Stimulated activated naive CD8-positive, alpha-beta T cell treated with anti-CD3 and anti-CD28 coated beads, Interleukin-15, amount 100 ng/mL, for 72 hours (primary cell): ENCODE results near the gene PRR36.

Source experiments
- ATAC-seq: fragments of 150-1000 bp; cut with Tn5 transposase; 2 replicates; pipeline ENCODE4 v1.10.0; 2021; ENCODE audit warnings: mild to moderate bottlenecking, moderate library complexity
- DNase-seq, 2 donors: peaks; one replicate each; pipeline ENCODE4 v3.0.0; 2021 to 2022
- H3K27ac Mint-ChIP-seq, 2 donors: one replicate each; pipeline ENCODE4 v1.8.0; 2022; ENCODE audit warnings: mild to moderate bottlenecking in 2 of 2, mixed read lengths in 2 of 2, moderate library complexity in 2 of 2
- H3K27me3 Mint-ChIP-seq: one replicate; pipeline ENCODE4 v1.8.0; 2022; ENCODE audit warnings: mixed read lengths
- H3K4me1 Mint-ChIP-seq: one replicate; pipeline ENCODE4 v1.8.0; 2022; ENCODE audit warnings: mild to moderate bottlenecking, mixed read lengths
- H3K4me3 Mint-ChIP-seq, 2 donors: one replicate each; pipeline ENCODE4 v1.8.0; 2022; ENCODE audit warnings: mild to moderate bottlenecking in 2 of 2, mixed read lengths in 2 of 2, moderate library complexity in 1 of 2
- H3K9me3 Mint-ChIP-seq, 2 donors: one replicate each; pipeline ENCODE4 v1.8.0; 2022; ENCODE audit warnings: mixed read lengths in 2 of 2

PRR36 gene

DNA sequence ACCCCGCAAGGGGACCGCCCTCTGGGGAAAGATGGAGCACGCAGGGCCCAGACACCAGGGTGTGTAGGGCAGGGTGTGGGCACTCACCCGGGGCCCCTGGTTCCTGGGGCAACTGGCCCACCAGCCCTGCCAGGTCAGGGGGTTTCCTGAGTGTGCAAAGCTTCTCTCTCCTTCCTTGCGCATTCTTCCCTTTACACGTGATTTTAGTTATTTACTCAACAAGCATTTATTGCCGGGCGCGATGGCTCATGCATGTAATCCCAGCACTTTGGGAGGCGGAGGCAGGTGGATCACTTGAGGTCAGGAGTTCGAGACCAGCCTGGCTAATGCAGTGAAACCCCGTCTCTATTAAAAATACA lies 20.4 kb downstream of the PRR36 start:
- Mint-ChIP-seq H3K9me3 (no peaks in the 10 kb centered on the region), H3K27ac (no peak overlapping the region), H3K27me3 (peaks cover 26% of the 10 kb centered on the region), H3K4me1 (peaks cover 18% of the 10 kb centered on the region), H3K4me3 (no peak overlapping the region)
- DNase-seq (no peak), ATAC-seq (no peak)

DNA sequence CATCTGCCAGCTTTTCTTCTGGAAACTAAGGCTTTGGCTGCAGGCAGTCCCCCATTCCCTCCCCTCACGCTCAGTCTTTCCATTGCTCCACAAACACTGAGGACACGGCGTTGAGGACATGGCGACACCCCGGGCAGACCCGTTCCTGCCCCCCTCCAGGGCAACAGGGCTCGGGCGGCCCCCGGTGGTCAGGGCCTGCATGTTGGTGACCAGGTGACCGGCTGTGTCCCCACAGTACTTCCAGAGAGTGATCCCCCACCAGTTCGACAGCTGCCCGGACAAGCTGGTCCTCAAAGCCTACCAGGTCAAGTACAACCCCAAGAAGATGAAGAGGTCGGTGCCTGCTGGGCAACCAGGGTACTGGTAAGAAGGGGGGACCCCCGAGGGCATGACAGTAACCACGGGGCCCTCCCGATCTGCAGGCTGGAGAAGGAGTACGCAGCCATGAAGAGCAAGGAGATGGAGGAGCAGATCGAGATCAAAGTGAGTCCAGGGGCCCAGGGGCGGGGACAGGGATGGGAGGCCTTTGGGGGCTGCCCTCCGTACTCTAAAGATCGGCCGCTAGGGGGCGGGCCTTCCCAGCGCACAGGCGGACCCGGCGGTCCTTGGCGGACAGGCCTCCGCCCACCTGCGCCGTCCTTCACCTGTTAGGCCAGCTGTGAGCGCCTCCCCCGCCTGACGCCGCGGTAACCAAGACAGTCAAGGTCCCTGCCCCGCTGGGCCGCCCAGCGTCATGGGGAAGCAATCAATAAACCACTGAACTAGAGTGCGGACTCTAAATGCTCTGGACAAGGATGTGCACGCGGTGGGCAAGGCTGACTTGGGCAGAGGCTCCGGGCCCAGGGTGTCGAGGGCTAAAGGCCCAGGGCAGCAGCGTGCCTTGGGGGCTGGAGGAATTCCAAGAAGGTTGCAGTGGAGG lies 21.1 kb downstream of the PRR36 start:
- Mint-ChIP-seq H3K4me1 (peaks cover 16% of the 10 kb centered on the region), H3K27me3 (peaks cover 26% of the 10 kb centered on the region), H3K9me3 (no peaks in the 10 kb centered on the region), H3K4me3 (no peak overlapping the region), H3K27ac (no peak overlapping the region)
- DNase-seq (peak; percentile 73 to 74), ATAC-seq (peak; percentile 86)

DNA sequence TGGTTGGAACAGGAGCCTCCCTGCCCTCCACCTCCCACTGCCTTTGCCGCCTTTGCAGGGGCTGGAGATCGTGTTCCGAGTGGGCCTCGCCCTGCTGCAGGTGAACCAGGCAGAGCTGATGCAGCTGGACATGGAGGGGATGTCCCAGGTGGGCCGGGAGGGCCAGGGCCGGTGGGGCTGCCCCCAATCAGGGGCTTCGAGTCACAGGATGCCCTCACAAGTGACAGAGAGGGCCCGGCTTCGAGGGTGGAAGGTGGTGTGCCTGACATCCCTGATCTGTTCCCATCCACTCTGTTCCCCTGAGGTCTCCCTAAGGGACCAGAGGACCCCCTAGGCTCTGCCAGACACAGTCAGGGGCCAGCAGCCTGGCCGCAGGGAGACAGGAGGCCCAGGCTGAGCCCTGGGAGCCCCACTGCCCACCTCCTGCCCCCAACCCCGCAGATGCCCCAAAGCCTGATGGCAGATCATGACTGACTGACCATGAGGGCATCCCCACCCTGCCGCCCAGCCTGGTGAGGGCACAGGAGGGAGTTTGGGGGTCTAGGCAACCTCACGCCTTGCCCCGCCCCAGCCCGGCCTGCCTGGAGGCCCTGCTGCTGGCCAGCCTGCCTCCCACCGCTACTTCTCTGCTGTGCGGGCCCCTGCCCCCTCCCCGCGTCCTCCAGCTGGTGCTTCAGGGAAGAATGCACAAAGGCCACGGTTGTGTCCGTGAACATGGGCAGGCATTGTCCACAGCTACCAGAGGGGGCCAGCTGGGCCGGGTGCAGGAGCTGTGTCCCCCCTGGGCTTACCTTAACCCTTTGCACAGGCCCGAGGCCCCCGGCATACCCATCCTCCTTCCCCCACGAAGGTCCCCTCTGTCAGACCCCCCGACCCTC lies 22.3 kb downstream of the PRR36 start:
- H3K9me3 Mint-ChIP-seq, result no peaks in the 10 kb centered on the region
- peaks cover 12% of the 10 kb centered on the region for H3K4me1 Mint-ChIP-seq
- H3K27ac Mint-ChIP-seq, result peak overlapping the region in 1 of 2 donors; percentile 42
- no peak for DNase-seq
- no peak overlapping the region for H3K4me3 Mint-ChIP-seq
- peaks cover 20% of the 10 kb centered on the region for H3K27me3 Mint-ChIP-seq
- ATAC-seq, result no peak

DNA sequence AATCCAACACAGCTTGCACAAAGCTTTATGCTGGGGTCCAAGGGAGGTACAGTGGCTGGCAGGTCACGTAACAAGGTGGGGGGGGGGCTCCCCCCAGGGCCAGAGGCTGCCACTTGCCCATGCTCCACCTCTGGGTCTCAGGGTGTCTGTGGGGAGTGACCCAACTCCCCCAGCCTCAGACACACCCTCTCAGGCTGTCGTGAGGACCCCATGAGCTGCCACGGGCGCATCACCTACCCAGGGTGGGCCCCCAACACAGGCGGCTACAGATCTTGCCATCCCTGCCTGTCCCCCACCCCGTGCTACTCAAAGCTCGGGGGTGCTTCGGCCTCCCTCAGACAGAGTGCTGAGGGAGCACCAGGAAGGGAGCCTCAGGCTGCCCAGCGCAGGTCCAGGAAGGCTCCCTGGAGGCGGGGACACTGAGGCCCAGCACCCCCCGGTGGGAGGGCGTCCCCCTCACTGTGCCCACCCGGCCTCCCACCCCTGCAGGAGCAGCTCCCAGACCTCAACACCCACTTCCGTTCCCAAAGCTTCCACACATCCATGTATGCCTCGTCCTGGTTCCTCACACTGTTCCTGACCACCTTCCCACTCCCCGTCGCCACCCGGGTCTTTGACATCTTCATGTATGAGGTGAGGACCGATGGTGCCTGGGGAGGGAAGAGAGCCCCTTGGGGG lies 23.1 kb downstream of the PRR36 start:
- H3K4me1 Mint-ChIP-seq, result peaks cover 12% of the 10 kb centered on the region
- peak overlapping the region in 1 of 2 donors; percentile 42 for H3K27ac Mint-ChIP-seq
- peak; percentile 12 for ATAC-seq
- H3K9me3 Mint-ChIP-seq, result no peaks in the 10 kb centered on the region
- H3K27me3 Mint-ChIP-seq, result peaks cover 14% of the 10 kb centered on the region
- H3K4me3 Mint-ChIP-seq, result no peak overlapping the region
- no peak for DNase-seq

DNA sequence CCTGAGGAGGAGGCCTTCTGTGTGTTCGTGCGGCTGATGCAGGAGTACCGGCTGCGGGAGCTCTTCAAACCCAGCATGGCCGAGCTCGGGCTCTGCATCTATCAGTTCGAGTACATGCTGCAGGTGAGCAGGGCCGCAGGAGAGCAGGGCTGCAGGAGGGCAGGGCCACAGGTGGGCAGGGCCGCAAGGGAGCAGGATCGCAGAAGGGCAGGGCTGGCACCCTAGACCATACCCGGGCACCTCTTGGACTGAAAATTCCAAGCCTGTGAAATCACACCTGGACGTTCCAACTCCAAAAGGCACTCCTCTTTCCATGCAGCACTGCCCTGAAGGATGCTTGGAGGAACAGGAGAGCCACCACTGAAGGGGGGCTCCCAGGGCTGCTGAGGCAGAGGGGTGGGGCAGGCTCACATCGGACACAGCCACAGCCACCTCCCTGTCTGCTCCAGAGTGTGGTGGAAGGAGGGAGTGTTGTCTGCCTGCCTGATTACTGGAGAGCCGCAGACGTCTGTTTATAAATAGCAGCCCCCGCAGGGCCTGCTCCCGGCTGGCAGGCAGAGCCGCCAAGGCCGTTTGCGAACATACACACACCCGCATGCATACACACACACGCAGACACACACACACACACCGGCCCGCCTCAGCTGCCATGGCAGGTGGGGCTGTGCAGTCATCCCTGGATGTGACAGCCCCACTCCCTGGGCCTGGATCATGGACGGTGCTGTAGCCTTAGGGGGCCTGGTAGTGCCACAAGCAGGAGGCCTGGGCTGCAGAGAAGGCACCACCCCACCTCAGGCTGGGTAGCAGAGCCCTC lies 24.0 kb downstream of the PRR36 start:
- Mint-ChIP-seq H3K27me3 (peaks cover 5% of the 10 kb centered on the region), H3K4me3 (no peak overlapping the region), H3K9me3 (no peaks in the 10 kb centered on the region), H3K27ac (no peak overlapping the region), H3K4me1 (peaks cover 12% of the 10 kb centered on the region)
- ATAC-seq (no peak), DNase-seq (no peak)

DNA sequence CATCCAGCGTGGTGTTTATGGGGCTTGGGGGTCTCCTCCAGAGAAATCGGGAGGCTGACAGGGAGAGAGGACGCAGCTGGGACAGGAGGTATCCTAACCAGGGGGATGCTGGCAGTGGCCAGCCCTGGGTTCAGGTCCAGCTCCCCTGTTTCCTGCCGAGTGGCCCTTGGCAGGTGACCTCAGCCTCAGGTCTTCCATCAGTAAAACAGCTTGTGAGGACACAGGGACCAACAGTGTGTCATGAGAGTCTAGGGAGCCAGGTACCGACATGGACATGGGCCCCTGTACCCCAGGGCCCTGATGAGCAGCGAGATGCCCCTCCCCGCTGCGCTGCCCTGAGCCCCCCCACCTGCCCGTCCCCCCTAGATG lies 24.6 kb downstream of the PRR36 start:
- Mint-ChIP-seq H3K4me1 (peaks cover 12% of the 10 kb centered on the region), H3K27ac (no peak overlapping the region), H3K27me3 (no peaks in the 10 kb centered on the region), H3K9me3 (no peaks in the 10 kb centered on the region), H3K4me3 (no peak overlapping the region)
- ATAC-seq (no peak), DNase-seq (no peak)

DNA sequence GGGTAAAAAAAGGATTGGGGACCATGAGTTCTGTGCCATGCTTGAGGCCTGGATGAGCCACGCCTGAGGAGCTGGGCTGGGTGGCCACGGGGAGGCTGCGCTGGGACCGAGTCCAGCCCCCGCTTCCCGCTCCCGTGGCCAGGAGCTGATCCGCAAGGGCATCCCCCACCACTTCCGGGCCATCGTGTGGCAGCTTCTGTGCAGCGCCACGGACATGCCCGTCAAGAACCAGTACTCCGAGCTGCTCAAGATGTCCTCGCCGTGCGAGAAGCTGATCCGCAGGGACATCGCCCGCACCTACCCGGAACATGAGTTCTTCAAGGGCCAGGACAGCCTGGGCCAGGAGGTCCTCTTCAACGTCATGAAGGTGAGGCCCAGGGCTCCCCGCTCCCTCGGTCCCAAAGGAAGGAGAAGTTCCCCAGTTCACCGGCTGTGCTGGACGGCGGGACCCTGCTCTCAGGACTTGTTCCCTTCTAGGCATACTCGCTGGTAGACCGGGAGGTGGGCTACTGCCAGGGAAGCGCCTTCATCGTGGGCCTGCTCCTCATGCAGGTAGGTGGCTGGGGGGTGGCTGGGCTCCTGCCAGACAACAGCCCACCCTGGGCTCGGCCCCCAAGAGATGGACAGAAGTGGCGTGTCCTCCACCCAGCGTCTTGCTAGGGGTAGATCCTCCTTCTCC lies 25.3 kb downstream of the PRR36 start:
- DNase-seq (no peak), ATAC-seq (no peak)
- H3K4me1 Mint-ChIP-seq, result peaks cover 12% of the 10 kb centered on the region
- no peaks in the 10 kb centered on the region for H3K27me3 Mint-ChIP-seq
- peak overlapping the region in 1 of 2 donors; percentile 89 for H3K27ac Mint-ChIP-seq
- H3K9me3 Mint-ChIP-seq, result no peaks in the 10 kb centered on the region
- H3K4me3 Mint-ChIP-seq, result no peak overlapping the region

DNA sequence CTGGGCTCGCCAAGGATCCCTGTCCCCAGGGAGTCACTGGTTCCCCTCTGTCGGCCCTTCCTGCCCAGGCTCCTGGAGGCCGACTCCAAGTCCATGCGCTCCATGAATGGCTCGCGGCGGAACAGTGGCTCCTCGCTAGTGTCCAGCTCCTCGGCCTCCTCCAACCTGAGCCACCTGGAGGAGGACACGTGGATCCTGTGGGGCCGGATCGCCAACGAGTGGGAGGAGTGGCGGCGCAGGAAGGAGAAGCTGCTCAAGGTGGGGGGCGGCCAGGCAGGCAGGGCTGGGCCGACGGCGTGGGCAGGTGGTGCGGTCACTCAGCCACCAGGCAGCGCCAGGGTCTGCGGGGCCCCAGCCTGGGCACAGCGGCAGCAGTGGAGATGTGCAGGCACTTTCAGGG lies 26.5 kb downstream of the PRR36 start:
- Mint-ChIP-seq H3K4me3 (no peak overlapping the region), H3K4me1 (peaks cover under 1% of the 10 kb centered on the region), H3K27ac (no peak overlapping the region), H3K9me3 (no peaks in the 10 kb centered on the region), H3K27me3 (no peaks in the 10 kb centered on the region)
- ATAC-seq (no peak), DNase-seq (no peak)

DNA sequence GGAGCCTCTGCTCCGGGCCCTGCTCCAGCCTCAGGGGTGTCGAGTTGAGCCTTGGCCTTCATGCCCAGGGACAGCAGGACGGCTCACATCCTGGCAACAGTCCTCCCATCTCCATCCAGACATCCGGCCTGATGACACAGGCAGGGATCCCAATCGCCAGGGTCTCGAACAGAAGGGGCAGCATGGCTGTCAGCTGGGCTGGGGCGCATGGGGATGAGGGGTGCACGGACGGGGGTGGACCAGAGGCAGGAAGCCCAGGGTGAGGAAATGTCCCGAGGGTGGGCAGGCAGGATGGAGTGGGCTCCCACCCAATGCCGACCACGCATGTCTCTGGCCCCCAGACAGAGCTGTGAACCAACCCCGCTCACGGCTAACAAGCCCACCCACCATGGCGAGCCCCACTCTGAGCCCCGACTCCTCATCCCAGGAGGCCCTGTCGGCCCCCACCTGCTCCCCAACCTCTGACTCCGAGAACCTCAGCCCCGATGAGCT lies 28.0 kb downstream of the PRR36 start:
- ATAC-seq (no peak), DNase-seq (no peak)
- H3K4me1 Mint-ChIP-seq, result no peaks in the 10 kb centered on the region
- H3K9me3 Mint-ChIP-seq, result no peaks in the 10 kb centered on the region
- H3K27me3 Mint-ChIP-seq, result no peaks in the 10 kb centered on the region
- H3K27ac Mint-ChIP-seq, result no peak overlapping the region
- no peak overlapping the region for H3K4me3 Mint-ChIP-seq

DNA sequence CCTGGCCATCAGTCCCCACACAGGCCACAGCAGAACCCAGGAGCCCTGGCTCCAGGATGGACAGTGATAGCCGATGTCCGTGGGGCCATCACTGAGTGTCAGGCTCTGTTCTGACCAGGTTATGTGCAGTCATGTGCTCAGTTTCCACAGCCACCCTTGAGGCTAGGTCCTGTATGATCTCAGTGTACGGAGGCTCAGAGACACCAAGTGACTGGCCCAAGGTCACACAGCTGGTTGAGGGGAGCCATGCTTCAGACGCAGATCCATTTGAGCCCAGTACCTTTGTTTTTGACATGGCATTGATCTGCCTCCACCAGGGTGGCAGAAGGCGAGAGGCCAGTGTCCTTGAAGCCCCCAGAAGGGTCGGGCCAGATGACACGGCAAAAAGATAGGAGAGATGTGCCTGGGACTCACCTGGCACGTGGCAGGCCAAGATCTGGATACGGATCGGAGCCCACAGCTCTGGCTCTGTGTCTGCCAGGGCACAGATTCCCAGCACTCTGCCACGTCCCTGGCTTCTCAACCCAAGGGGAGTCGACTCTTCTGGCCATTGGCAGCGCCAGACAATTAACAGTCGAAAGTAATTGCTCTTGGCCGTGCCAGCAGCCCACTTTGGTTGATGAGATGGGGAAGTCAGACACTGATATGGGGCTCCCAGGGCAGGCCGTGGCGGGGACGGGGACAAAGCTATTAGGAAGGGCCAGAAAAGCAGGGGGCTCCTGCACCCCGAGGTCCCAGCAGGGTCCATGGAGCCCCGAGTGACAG lies 28.6 kb downstream of the PRR36 start:
- Mint-ChIP-seq H3K27ac (no peak overlapping the region), H3K9me3 (no peaks in the 10 kb centered on the region), H3K27me3 (no peaks in the 10 kb centered on the region), H3K4me1 (no peaks in the 10 kb centered on the region), H3K4me3 (no peak overlapping the region)
- DNase-seq (no peak), ATAC-seq (no peak)

DNA sequence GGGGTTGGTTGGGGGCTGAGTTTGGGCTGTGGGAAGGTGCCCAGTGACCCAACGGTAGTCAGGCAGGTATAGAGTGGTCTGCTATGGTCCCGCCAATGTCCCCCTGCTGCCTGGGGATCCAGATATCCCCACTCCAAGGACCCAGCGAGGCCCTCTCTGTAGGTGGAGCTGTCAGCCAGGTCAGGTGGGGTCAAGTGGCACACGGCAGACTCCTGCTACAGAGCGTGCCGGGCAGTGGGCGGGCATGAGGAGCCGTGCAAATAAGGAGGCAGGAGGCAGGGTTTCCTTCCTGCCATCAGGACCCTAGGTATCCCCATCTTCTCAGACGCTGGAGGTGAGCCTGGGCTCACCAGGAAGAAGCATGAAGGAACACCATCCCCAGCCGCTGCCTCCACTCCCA lies 29.2 kb downstream of the PRR36 start:
- ATAC-seq, result no peak
- Mint-ChIP-seq H3K4me3 (no peak overlapping the region), H3K9me3 (no peaks in the 10 kb centered on the region), H3K27me3 (no peaks in the 10 kb centered on the region), H3K27ac (peak overlapping the region in 1 of 2 donors; percentile 2), H3K4me1 (no peaks in the 10 kb centered on the region)
- no peak for DNase-seq

DNA sequence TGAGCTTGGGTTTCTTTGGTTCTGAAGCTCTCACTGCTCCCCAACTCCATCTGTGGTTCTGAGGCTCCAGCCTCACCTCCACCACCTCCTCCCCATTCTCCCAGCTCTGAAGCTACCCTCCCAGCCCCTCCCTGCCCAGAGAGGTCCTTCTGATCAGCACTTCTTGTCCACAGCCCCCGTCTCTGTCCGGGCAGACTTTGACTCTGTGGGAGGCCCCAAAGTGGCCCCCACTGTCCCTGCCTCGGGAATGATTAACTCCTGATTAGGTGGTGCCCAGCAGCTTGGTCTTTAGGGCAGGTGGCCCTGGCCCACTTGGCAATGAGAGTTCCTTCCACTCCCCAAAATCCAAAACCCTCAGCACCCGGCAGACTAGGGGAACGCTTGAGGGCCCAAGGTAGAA lies 29.8 kb downstream of the PRR36 start:
- DNase-seq (no peak), ATAC-seq (no peak)
- no peaks in the 10 kb centered on the region for H3K9me3 Mint-ChIP-seq
- no peaks in the 10 kb centered on the region for H3K27me3 Mint-ChIP-seq
- no peak overlapping the region for H3K27ac Mint-ChIP-seq
- H3K4me1 Mint-ChIP-seq, result no peaks in the 10 kb centered on the region
- no peak overlapping the region for H3K4me3 Mint-ChIP-seq

DNA sequence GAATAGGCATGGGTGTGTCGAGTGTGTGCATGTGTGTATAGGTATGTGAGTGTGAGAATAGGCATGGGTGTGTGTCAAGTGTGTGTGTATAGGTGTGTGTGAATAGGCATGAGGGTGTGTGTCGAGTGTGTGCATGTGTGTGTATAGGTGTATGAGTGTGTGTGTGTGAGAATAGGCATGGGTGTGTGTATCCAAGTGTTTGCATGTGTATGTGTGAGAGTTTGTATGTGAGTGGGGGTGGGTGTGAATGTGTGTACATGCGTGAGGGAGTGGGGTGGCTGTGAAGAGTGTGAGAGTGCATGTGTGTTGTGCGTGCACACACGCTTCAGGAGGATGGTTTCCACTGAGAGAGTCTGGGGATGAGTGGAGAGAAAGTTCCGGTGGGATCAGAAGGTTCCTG lies 30.7 kb downstream of the PRR36 start:
- H3K27me3 Mint-ChIP-seq, result no peaks in the 10 kb centered on the region
- H3K4me1 Mint-ChIP-seq, result no peaks in the 10 kb centered on the region
- no peaks in the 10 kb centered on the region for H3K9me3 Mint-ChIP-seq
- no peak overlapping the region for H3K27ac Mint-ChIP-seq
- ATAC-seq, result no peak
- no peak overlapping the region for H3K4me3 Mint-ChIP-seq
- no peak for DNase-seq
